NCI-H2081 treated with DMSO at 0.1 percent for 48 hours (cell line): ENCODE data around the gene DNAJC11.
A peak's percentile ranks its signal among the peaks of the same experiment; 100 is the strongest.
"Not testable (repeated sequence)": the region's sequence is repeated elsewhere in the genome, so short reads cannot be mapped to it uniquely, and the experiment has no call there.

Source experiments
- DNase-seq: peaks from one replicate; lab custom pipeline; 2025; lab: John Stamatoyannopoulos, UW

The DNAJC11 gene

GRCh38 chr1:6701437-6702153, at the start of gene DNAJC11:
DNAJC11 (minus strand) TSS chr1:6701816; CDS start chr1:6701800, 16 bp downstream.
- DNase-seq, result peak; percentile 58

- no peak for DNase-seq
These were observed 48.9 kb upstream of the DNAJC11 start for GRCh38 chr1:6750490-6750889.

- DNase-seq, result no peak
These were observed 46.1 kb upstream of the DNAJC11 start for GRCh38 chr1:6747674-6748073.

GRCh38 chr1:6745073-6745472, 43.5 kb upstream of the DNAJC11 start:
- DNase-seq, result no peak

GRCh38 chr1:6743189-6744101, 41.8 kb upstream of the DNAJC11 start:
- no peak for DNase-seq

- DNase-seq, result not testable (repeated sequence)
These were observed 41.1 kb upstream of the DNAJC11 start for GRCh38 chr1:6742676-6743188.

- DNase-seq, result no peak
These were observed 37.5 kb upstream of the DNAJC11 start for GRCh38 chr1:6738987-6739676.

- DNase-seq, result no peak
These were observed 31.3 kb upstream of the DNAJC11 start for GRCh38 chr1:6732942-6733341.

GRCh38 chr1:6731905-6732304, 30.3 kb upstream of the DNAJC11 start:
- no peak for DNase-seq

- DNase-seq, result no peak
These were observed 29.3 kb upstream of the DNAJC11 start for GRCh38 chr1:6730880-6731279.

GRCh38 chr1:6730473-6730872, 28.9 kb upstream of the DNAJC11 start:
- no peak for DNase-seq

- peak; percentile 1 for DNase-seq
These were observed 25.9 kb upstream of the DNAJC11 start for GRCh38 chr1:6727535-6727934.

GRCh38 chr1:6726253-6726652, 24.6 kb upstream of the DNAJC11 start:
- DNase-seq, result no peak

- no peak for DNase-seq
These were observed 23.0 kb upstream of the DNAJC11 start for GRCh38 chr1:6724517-6725141.

GRCh38 chr1:6723621-6724428, 22.2 kb upstream of the DNAJC11 start:
- DNase-seq, result no peak

GRCh38 chr1:6711174-6711573, 9.6 kb upstream of the DNAJC11 start:
- DNase-seq, result no peak

- no peak for DNase-seq
These were observed 3.1 kb upstream of the DNAJC11 start for GRCh38 chr1:6704746-6705145.

GRCh38 chr1:6703016-6703415, 1.4 kb upstream of the DNAJC11 start:
- DNase-seq, result no peak

GRCh38 chr1:6700853-6701436, 671 bp downstream of the DNAJC11 start:
- DNase-seq, result no peak

- not testable (repeated sequence) for DNase-seq
These were observed 1.7 kb downstream of the DNAJC11 start for GRCh38 chr1:6699915-6700314.

GRCh38 chr1:6695868-6696267, 5.7 kb downstream of the DNAJC11 start:
- no peak for DNase-seq
